NCI-H524 treated with DMSO at 0.1 percent for 48 hours (cell line): ENCODE data around the gene XRN2.
"Not testable (repeated sequence)": the region's sequence is repeated elsewhere in the genome, so short reads cannot be mapped to it uniquely, and the experiment has no call there.

Experiments used
- DNase-seq: peaks from one replicate; lab custom pipeline; 2025; lab: John Stamatoyannopoulos, UW

The XRN2 gene

DNA sequence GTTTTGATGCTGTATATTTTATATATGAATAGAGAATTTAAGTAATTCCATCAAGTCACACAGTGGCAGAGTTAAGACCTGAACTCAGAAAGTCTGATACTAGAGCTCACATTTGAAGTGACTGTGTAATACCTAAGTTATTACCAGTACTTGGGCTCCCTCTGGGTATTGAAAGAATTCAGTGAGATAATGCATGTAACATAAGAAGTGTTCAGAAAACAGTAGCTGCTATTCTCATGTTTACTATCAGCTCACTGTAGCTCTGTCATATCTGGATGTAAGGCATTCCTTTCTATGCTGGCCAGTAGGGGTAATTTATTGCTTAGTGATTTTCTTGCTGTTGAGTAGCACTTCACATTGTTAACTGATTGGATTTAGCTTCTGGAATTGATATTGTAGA lies 49.6 kb downstream of the XRN2 start:
- DNase-seq = no peak

GRCh38 chr20:21353236-21353635 lies 50.1 kb downstream of the XRN2 start:
- DNase-seq = no peak

- DNase-seq = no peak
These were observed 52.9 kb downstream of the XRN2 start for GRCh38 chr20:21355981-21356380.

- DNase-seq = no peak
These were observed 53.3 kb downstream of the XRN2 start for GRCh38 chr20:21356386-21356785.

GRCh38 chr20:21357844-21358243 lies 54.7 kb downstream of the XRN2 start:
- DNase-seq = no peak

- no peak for DNase-seq
These were observed 55.6 kb downstream of the XRN2 start for GRCh38 chr20:21358737-21359136.

- no peak for DNase-seq
These were observed 57.6 kb downstream of the XRN2 start for GRCh38 chr20:21360705-21361104.

- no peak for DNase-seq
These were observed 58.1 kb downstream of the XRN2 start for GRCh38 chr20:21361266-21361665.

DNA sequence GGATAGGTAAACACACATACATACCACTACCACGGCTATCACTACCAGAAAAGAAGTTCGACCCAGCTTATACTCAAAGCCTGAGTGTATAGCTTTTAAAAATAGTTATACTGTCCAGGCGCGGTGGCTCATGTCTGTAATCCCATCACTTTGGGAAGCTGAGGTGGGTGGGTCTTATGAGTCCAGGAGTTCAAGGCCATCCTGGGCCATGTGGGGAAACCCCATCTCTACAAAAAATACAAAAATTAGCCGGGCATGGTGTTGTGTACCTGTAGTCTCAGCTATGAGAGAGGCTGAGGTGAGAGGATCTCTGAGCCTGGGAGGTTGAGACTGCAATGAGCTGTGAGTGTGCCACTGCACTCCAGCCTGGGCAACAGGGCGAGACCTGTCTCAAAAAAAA lies 61.3 kb downstream of the XRN2 start:
- no peak for DNase-seq

GRCh38 chr20:21365771-21366170 lies 62.6 kb downstream of the XRN2 start:
- no peak for DNase-seq

DNA sequence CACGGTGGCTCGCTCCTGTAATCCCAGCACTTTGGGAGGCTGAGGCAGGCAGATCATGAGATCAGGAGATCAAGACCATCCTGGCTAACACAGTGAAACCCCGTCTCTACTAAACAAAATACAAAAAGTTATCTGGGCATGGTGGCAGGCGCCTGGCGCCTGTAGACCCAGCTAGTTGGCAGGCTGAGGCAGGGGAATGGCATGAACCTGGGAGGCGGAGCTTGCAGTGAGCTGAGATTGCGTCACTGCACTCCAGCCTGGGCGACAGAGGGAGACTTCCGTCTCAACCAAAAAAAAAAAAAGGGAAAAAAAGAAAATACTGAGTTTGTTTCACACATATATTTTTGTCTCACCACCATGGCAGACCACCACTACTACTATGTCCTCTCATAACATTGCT lies 63.1 kb downstream of the XRN2 start:
- DNase-seq = not testable (repeated sequence)

DNA sequence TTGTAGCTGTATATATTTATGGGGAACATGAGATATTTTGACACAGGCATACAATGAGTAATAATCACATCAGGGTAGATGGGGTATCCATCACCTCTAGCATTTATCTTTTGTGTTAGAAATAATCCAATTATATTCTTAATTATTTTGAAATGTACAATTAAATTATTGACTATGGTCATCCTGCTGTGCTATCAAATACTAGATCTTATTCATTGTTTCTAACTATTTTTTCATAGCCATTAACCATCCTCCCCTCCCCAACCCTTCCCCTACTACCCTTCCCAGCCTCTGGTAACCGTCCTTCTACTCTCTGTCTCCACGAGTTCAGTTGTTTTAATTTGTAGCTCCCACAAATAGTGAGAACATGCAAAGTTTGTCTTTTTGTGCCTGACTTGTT lies 65.7 kb downstream of the XRN2 start:
- no peak for DNase-seq

DNA sequence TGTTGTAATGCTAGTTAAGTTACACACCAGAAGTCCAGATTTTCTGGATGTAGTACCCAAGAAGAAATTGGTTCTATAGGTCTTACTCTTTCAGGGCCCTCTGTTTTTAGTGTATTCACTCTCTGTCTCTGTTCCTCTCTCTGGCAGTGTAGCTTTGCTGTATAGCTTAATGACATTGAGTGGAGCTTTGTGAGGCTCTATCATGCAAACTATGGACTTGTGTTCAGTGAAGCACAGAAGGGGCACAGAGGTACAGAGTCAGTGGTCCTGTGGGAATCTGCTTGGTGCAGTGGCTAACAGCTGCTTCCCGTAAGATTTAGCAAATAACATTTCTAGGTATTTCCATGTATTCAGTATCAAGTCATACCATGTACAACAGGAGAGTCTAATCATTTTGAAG lies 68.1 kb downstream of the XRN2 start:
- DNase-seq = no peak

- DNase-seq = no peak
These were observed 68.9 kb downstream of the XRN2 start for GRCh38 chr20:21372016-21372415.

DNA sequence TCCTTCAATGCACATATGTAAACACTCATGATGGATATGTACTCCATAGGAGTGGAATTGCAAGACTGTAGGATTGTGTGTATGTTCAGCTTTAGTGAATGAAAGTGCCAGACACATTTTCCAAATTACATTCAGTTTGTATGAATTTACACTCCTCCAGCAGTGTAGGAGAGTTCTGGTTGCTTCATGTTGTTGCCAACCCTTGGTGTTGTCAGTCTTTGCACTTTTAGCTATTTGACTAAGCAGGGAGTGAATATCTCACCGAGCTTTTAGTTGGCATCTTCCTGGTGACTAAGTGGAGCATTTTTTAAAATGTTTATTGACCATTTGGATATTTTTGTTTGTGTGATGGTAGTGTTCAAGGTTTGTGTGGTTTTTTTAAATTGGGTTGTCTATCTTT lies 70.3 kb downstream of the XRN2 start:
- DNase-seq = no peak

- DNase-seq = no peak
These were observed 73.5 kb downstream of the XRN2 start for GRCh38 chr20:21376626-21377025.

- no peak for DNase-seq
These were observed 74.6 kb downstream of the XRN2 start for GRCh38 chr20:21377701-21378100.

GRCh38 chr20:21378259-21378658 lies 75.1 kb downstream of the XRN2 start:
- DNase-seq = no peak

GRCh38 chr20:21380711-21381110 lies 77.6 kb downstream of the XRN2 start:
- no peak for DNase-seq

GRCh38 chr20:21381619-21382018 lies 78.5 kb downstream of the XRN2 start:
- DNase-seq = no peak

GRCh38 chr20:21384308-21384892 lies 81.3 kb downstream of the XRN2 start:
- no peak for DNase-seq

- DNase-seq = no peak
These were observed 83.0 kb downstream of the XRN2 start for GRCh38 chr20:21386111-21386510.

DNA sequence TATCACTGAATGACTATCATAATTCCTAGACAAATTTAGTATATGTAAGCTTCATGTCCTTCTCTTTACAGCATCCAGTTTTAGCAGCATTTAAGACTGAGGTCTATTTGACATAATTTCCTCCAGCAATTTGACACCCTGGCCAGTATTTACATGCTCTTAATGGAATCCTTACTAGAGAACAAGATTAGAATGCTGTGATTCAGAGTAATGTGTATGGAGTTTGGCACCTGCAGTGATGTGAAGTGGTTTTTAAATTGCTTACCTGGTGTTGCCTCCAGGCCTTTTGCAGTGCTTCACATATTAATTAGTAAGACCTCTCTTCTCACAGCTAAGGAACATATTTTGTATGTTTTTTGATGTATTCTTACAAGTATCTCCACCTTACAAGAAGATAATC lies 84.4 kb downstream of the XRN2 start:
- no peak for DNase-seq

DNA sequence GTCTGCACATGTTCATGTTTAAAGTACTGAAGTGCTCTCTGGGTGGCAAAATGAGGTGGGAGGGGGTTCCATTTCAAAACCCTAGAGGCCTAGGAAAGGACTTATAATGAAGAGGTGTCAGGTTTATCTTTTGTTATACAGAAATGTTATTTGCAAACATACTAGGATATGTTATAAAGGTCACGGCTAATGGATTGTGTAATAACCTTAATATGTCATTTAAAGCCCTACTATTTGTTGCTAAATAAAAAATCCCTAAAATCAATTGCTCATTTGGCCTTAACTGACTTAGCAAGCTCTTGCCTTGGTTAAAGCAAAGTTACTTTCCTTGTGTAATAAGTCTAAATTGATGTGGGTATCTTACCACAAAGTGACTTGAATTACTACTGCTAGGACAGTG lies 85.4 kb downstream of the XRN2 start:
- no peak for DNase-seq

GRCh38 chr20:21389368-21389767 lies 86.2 kb downstream of the XRN2 start:
- DNase-seq = no peak
